H1 (cell line): ENCODE measurements around the gene CACNA1B. TPM values are rescaled to one million over a fixed set of nuclear protein-coding genes. Genes with fewer than 3 reads are reported as not detected.

Source experiments
- CBX8 ChIP-seq: fragments of 300-800, 300-1000 bp; sonication (generic); IDR thresholded peaks from 2 replicates; pipeline ENCODE4 v1.7.1; 2016; ENCODE audit warnings: low read depth, low read length, borderline replicate concordance
- FOSL1 ChIP-seq: IDR thresholded peaks from 2 replicates; pipeline ENCODE4 v1.6.1; 2011; ENCODE audit warnings: mild to moderate bottlenecking, low read depth, low read length, moderate library complexity; ENCODE audit not compliant: insufficient read depth
- GABPA ChIP-seq: IDR thresholded peaks from 2 replicates; pipeline ENCODE4 v1.6.1; 2011; ENCODE audit warnings: mild to moderate bottlenecking, low read length, moderate library complexity, borderline replicate concordance; ENCODE audit not compliant: insufficient read depth
- POLR2AphosphoS5 ChIP-seq: IDR thresholded peaks from 2 replicates; pipeline ENCODE4 v1.6.1; 2011; ENCODE audit warnings: low read depth, low read length
- SP1 ChIP-seq: IDR thresholded peaks from 2 replicates; pipeline ENCODE4 v1.6.1; 2011; ENCODE audit warnings: low read depth, low read length
- SP2 ChIP-seq: IDR thresholded peaks from 2 replicates; pipeline ENCODE4 v1.6.1; 2012; ENCODE audit warnings: mild to moderate bottlenecking, low read length, inconsistent platforms
- polyA plus RNA-seq, 7 experiments: library from polyadenylated mRNA; depleted of rRNA in 3 of 7; stranded (reverse) in 5 of 7; unstranded in 2 of 7; fragments of >200 nt in 5 of 7; fragments of 200-250 nt in 2 of 7; gene quantifications; 1 replicate in 5 of 7; 2 replicates in 1 of 7; 4 replicates in 1 of 7; pipeline versions ENCODE4 v1.2.1 to v1.2.3, GENCODE V29; 2011 to 2013; ENCODE audit warnings: missing spikeins in 2 of 7, mixed read lengths in 2 of 7
- total RNA-seq: library from RNA; stranded (reverse); fragmentation: NEBNext Ultra II Directional; extraction: Animal tissue kit (Norgen Biotek cat#: 25700); gene quantifications from 2 replicates; pipeline ENCODE4 v1.2.1, GENCODE V29; 2021
- TF ChIP-seq, protein P1 (sequence below): fragments of 300-600 bp; sonication (generic); IDR thresholded peaks from 2 replicates; pipeline ENCODE4 v1.7.1; 2012; ENCODE audit warnings: low read length, moderate library complexity, mild to moderate bottlenecking, inconsistent platforms; ENCODE audit not compliant: insufficient replicate concordance

Gene CACNA1B
- total and polyA plus RNA-seq, 2 of the 8 experiments (the other 6 are each of a cell fraction or from before 2014, with no cell fraction given) = 1.5 to 5.7 TPM

DNA sequence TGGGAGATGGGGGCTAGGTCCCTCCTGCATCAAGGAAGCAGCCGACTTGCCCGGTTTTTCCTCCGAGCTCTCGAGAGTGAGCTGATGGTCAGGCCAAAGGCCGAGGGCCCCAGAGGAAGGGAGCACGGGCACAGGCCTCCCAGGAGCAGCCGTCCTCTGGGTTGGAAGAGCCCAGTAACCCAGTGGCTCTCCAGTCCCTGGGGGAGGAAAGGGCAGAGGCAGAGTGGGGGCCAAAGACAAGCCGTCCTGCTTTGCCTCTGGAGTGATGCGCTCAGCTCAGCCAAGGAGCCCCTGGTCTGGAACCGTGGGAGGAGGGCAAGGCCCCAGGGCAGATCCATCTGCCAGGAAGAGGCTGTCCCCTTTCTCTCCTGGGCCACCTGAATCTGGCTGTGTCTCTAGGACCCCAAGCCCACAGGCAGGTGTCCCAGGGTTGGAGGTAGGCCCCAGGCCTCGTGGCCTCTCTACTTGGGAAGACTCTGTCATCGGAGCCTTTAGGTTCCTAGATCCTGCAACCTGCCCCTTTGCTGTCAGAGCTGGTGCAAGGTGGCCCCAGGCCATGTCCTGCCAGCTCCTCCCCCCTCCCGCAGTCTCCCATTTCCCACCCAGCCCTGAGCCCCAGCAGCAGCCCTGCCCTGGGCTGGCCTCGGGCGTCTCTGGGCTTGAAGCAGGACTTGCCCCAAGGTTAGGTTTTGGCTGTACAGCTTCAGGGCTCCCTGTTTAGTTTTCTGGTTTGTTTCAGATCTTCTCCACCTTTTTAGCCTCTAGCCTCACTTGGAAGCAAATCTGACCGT is 224.1 kb downstream of the CACNA1B start (continued):
- TF ChIP-seq GABPA = no peak
- no peak for TF ChIP-seq SP1
- TF ChIP-seq, protein P1, sequence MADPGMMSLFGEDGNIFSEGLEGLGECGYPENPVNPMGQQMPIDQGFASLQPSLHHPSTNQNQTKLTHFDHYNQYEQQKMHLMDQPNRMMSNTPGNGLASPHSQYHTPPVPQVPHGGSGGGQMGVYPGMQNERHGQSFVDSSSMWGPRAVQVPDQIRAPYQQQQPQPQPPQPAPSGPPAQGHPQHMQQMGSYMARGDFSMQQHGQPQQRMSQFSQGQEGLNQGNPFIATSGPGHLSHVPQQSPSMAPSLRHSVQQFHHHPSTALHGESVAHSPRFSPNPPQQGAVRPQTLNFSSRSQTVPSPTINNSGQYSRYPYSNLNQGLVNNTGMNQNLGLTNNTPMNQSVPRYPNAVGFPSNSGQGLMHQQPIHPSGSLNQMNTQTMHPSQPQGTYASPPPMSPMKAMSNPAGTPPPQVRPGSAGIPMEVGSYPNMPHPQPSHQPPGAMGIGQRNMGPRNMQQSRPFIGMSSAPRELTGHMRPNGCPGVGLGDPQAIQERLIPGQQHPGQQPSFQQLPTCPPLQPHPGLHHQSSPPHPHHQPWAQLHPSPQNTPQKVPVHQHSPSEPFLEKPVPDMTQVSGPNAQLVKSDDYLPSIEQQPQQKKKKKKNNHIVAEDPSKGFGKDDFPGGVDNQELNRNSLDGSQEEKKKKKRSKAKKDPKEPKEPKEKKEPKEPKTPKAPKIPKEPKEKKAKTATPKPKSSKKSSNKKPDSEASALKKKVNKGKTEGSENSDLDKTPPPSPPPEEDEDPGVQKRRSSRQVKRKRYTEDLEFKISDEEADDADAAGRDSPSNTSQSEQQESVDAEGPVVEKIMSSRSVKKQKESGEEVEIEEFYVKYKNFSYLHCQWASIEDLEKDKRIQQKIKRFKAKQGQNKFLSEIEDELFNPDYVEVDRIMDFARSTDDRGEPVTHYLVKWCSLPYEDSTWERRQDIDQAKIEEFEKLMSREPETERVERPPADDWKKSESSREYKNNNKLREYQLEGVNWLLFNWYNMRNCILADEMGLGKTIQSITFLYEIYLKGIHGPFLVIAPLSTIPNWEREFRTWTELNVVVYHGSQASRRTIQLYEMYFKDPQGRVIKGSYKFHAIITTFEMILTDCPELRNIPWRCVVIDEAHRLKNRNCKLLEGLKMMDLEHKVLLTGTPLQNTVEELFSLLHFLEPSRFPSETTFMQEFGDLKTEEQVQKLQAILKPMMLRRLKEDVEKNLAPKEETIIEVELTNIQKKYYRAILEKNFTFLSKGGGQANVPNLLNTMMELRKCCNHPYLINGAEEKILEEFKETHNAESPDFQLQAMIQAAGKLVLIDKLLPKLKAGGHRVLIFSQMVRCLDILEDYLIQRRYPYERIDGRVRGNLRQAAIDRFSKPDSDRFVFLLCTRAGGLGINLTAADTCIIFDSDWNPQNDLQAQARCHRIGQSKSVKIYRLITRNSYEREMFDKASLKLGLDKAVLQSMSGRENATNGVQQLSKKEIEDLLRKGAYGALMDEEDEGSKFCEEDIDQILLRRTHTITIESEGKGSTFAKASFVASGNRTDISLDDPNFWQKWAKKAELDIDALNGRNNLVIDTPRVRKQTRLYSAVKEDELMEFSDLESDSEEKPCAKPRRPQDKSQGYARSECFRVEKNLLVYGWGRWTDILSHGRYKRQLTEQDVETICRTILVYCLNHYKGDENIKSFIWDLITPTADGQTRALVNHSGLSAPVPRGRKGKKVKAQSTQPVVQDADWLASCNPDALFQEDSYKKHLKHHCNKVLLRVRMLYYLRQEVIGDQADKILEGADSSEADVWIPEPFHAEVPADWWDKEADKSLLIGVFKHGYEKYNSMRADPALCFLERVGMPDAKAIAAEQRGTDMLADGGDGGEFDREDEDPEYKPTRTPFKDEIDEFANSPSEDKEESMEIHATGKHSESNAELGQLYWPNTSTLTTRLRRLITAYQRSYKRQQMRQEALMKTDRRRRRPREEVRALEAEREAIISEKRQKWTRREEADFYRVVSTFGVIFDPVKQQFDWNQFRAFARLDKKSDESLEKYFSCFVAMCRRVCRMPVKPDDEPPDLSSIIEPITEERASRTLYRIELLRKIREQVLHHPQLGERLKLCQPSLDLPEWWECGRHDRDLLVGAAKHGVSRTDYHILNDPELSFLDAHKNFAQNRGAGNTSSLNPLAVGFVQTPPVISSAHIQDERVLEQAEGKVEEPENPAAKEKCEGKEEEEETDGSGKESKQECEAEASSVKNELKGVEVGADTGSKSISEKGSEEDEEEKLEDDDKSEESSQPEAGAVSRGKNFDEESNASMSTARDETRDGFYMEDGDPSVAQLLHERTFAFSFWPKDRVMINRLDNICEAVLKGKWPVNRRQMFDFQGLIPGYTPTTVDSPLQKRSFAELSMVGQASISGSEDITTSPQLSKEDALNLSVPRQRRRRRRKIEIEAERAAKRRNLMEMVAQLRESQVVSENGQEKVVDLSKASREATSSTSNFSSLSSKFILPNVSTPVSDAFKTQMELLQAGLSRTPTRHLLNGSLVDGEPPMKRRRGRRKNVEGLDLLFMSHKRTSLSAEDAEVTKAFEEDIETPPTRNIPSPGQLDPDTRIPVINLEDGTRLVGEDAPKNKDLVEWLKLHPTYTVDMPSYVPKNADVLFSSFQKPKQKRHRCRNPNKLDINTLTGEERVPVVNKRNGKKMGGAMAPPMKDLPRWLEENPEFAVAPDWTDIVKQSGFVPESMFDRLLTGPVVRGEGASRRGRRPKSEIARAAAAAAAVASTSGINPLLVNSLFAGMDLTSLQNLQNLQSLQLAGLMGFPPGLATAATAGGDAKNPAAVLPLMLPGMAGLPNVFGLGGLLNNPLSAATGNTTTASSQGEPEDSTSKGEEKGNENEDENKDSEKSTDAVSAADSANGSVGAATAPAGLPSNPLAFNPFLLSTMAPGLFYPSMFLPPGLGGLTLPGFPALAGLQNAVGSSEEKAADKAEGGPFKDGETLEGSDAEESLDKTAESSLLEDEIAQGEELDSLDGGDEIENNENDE = no peak
- TF ChIP-seq SP2 = no peak
- TF ChIP-seq CBX8 = no peak
- no peak for TF ChIP-seq FOSL1
- no peak for TF ChIP-seq POLR2AphosphoS5
